GM19193 (cell line): ENCODE measurements around the gene MSI2.

ENCODE experiments used
- POLR2A ChIP-seq: IDR thresholded peaks from 4 replicates; pipeline ENCODE4 v1.6.1; 2011; ENCODE audit not compliant: insufficient read depth, insufficient read length; ENCODE audit errors: extremely low read depth

Gene MSI2

DNA sequence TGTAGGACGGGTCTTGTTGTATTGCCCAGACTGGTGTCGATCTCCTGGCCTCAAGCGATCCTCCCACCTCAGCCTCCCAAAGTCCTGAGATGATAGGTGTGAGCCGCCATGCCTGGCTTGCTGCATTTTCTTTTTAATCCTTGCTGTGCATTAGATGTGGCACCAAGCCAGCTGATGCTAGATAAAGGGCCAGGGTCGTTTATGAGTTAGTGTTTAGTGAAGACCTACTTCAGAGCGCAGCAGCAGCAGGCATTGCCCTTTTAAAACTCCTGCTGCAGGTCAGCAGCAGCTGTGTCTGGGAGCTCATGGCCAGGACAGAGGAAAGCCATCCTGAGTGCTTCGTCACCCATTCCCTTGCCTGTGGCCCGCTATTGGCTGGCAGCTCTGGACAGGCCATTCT is 251.5 kb downstream of the MSI2 start:
- no peak for TF ChIP-seq POLR2A

DNA sequence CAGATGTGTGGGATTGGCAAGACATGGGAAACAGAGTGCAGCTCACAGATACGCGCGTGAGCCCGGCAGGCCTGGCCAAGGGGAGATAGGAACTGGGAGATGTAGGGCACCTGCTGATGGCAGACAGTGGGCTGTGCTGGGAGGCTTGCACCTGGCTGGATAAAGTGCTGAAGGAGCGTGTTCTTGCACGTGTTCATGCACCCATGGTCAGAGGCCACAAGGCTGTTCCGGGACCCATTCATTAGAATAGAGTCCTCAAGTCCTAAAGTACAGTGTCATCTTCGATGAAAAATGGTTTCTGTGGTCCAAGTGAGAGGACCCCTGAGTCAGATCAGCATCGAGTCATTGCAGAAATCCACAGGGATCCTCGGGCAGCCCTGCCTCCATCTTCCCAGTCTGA is 252.3 kb downstream of the MSI2 start:
- no peak for TF ChIP-seq POLR2A

DNA sequence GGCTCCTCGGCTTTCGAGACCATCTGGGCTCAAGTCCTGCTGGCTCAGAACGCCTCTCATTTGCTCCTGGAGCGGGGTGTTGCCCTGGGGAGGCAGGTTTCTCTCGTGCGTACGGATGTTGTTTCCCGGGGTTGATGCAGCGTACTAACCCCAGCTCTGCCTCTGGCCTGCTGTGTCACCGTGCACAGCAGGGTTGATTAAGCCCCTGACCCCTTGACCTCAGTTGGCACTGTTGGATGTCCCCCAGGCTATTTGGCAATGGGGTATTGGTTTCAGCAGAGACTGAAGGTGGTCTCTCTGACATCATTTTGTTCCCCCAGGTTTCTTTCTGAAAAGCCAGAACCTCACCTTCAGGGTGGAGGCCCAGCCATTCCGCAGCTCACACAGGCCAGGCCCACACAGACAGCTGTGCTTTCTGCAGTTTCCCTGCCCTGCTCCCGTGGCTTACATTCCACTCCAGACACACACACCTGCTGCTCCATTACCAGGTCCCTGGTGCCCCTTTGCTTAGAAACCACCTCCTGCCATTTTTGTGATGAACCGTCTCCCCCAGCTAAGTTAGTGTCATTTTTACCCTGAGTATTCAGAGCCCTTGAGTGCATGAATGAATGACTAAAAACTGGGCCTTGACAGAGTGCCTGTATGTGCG is 255.3 kb downstream of the MSI2 start:
- no peak for TF ChIP-seq POLR2A

DNA sequence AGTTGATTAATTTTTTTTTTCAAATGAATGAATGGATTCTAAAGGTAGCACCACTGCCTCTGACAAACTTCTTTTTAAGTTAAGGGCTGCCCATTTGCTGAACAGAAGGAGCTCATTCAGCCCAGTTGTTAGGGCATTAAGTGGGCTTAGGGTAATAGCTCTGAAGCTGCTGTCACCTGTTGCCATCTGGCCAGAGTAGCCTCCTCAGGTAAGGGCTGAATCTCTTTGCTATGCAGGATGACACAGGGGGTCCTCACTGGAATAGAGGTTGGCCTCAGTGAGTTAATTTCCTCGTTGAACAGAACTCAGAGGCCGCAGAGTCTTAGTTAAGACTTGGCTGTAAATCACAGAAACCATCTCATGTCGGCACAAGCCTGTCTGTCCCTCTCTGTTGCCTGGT is 255.9 kb downstream of the MSI2 start:
- TF ChIP-seq POLR2A, result no peak

DNA sequence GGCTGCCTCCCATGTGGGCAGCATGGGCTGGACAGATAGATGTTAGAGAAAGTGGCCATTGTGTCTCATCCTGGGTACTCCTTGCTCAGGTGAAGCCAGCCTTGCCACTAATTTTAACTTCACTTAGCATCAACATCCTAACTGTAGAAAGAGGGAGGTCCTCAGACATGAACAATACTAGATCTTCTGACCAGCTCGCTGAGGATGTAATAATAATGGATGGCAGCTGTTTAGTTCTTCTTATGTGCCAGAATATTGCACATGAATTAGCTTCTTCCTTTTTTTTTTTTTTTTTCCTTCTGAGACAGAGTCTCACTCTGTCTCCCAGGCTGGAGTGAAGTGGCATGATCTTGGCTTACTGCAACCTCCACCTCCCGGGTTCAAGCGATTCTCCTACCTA is 256.4 kb downstream of the MSI2 start:
- no peak for TF ChIP-seq POLR2A

DNA sequence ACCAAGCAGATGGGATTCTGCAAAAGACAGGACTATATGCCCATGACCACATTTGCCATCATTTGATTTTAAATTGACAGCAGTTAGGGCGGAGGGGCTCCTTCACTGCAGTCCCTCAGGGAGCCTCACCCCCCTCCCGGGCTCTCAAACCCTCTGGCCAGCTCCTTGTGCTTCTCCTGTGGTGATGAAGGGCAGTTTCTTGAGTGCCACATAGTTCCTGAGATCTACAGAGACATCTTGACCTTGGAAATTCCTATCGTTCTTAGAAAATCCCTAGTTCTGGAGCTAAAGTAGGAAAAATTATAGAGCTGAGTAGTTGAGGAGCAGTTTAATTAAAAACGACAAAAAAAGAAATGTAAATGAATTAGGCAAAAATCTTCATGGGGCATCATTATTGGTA is 257.2 kb downstream of the MSI2 start:
- no peak for TF ChIP-seq POLR2A

DNA sequence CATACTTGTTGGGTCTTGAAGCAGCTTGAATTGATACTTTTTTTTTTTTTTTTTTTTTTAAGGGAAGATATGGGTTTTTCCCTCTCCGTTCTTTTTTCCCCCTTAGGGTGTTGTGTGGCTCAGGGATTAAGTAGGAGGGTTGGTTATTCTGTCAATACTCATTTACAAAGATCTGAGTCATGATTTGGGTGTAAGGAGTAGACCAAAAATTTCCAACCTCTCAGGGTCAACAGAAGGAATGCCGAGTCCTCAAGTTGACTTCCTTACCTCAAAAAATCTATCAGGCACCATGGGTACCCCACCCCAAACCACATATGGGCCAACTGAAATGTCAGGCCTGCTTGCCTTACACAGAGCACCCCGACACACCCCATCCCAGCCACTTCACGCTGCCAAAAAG is 258.3 kb downstream of the MSI2 start:
- no peak for TF ChIP-seq POLR2A

DNA sequence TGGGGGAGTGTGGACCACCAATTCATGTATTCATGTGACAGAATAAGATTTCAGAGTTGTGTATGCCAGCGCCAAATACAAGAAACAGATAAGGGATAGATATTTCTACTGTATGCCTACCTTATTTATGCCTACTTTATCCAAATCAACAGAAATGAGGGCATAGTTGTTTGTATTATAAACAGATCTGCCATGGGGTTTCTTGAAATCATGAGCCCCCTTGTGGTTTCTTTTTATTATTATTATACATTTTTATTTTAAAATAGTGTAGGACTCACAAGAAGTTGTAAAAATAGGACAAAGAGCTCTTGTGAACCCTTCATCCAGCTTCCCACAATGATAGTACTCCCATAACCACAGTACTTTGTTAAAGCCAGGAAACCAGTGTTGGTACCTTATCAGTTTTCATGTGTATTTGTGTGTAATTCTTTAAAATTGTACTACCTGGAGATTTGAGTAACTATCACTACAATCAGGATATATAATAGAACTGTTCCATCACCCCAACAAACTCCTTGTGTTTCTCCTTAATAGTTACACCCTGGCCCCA is 259.4 kb downstream of the MSI2 start:
- no peak for TF ChIP-seq POLR2A

DNA sequence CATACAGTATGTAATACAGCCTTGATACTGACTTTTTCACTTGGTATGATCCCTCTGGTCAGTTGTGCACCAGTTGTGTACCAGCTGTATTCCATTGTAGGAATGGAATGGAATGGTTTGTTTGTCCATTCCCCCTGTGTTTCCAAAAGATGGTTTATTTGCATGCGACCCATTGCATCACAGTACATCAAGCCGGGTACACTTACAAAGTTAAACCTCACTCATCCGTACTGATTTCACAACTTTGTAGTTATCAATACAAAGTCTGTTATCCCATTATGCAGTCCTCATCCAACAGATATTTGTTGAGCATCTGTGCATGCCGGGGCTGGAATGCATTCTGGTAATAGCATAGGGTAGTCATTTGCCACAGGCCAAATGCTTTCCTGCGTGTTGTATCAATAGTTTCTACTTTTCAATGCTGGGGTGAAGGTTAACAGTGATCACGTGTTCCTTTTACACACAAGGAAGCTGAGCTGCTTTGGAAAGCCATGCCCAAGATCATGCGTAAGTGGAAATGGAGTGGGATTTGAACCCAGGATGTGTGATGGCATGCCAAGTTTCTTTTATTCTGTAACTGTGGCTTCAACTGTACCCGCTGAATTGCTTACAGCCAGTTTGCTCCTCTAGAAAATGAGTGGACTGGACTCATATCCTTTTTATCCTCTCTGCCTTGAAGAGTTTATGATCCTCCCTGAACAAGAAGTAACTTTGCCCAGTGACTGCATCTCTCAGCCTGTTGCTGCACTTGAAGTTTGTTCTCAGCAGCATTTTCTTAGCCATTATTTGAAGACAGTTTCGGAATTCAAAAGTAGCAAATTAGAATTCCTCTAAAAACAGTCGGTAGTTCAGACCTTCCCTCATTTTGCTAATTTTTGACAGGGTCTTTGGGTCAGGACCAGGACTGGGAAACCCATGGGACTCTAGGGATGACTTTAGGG is 260.2 kb downstream of the MSI2 start:
- no peak for TF ChIP-seq POLR2A

DNA sequence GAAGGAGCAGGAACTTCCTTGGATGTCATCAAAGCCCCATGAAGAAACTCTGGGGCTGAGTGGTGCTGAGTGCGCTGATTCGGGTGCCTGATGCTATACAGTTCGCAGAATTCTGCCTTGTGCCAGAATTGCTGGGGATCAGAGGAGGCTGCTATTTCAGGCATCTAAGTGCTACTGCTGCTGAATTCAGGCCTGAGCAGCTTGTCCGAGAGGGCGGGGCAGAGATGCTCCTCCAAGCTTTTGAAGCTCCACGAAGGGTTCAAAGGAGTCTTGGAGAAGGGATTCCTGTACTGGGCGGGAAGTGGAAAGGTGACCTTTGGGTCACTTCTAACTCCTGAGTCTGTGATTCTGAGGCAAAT is 260.9 kb downstream of the MSI2 start:
- TF ChIP-seq POLR2A, result no peak

DNA sequence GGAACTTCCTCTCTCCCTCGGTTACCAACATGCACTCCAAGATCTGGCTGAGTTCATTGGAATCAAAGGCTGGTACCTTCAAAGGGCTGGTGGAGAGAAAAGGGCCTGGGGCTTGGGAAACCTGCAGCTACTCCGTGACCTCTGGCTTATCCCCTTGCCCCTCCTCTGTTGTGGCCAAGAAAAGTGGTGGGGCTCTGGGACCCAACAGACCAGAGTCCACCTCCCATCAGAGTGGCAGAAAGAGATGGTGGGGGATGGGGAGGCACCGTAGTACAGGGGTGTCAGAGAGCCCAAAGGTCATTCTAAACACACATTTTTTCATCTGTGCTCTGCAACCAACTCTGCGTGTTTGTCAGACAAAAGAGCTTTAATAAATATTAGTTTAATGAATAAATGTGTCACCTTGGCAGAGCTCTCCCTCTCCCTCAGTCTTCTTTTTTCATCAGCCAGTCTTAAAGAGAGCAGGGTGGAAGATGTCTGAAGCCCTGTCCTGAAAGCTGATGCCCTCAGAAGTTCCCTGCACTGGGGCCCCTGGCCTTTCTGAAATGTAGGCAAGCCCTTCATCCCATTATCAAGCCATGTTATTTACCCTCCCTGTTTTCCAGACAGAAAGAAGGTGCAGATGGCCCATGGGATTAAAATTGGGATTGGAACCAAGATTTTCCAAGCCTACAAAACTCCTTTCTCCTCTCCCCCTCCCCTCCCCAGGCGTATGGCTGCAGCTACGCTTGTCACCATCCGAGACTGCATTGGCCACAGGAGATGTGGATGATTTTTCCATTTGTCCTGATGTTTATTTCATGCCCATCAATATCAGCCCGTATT is 261.5 kb downstream of the MSI2 start:
- TF ChIP-seq POLR2A, result no peak

DNA sequence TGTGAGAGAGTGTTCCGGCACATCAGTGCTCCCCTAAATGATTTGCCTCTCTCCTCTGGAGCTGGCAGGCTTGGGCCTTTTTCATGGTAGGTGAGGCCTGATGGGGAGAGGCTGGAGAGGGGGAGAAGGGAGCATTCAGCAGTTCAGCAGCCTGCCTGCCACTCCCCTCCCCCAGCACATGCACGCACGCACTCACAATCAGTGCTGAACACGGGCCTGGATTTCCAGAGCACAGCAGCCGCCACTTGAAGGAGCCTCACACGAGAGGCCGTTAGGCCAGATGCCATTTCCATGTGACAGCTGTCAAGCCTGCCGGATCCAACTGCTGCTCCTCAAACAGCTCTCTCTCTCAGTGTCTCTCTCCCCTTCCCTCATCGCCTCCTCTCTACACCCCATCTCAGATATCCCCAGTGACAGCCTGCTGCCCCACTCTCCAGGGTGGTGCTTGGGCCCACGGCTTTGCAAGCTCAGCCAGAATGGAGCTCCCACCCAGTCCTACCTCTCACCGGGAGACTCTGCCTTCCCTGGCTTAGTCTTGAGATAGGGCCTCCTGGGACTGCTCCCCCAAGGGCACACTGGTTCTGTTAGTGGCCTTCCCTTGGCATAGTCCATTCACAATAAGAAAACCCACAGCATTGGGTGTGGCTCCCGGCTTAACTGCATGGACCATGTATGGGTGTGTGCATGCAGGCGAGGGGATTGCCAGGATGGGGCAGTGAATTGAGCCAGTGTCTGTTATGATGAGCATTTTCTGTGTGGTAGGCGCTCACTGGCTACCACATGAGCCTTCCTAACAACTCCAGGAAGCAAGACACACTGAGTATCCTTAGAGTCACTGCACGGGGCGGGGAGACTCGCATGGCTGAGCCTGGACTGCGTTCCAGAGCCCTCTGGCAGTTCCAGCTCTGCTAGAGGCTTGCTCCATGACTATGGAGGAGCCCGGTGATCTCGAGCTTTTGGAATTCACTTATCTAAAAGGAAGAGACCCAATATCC is 262.6 kb downstream of the MSI2 start:
- TF ChIP-seq POLR2A, result no peak

DNA sequence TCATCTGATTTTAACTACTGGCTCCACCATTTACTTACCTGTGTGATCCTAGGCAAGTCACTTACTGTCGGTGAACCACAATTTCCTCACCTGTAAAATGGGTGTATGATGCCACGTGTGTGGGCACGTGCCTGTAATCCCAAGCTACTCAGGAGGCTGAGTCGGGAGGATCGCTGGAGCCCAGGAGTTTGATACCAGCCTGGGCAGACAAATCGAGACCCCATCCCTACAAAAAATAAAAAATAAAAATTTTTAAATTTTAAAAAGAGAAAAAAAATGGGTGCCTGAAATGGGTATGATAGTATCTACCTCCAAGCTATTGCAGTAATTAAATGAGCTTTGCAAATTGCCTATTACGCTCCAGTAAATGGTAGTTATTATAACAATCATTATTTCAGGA is 263.5 kb downstream of the MSI2 start:
- no peak for TF ChIP-seq POLR2A

DNA sequence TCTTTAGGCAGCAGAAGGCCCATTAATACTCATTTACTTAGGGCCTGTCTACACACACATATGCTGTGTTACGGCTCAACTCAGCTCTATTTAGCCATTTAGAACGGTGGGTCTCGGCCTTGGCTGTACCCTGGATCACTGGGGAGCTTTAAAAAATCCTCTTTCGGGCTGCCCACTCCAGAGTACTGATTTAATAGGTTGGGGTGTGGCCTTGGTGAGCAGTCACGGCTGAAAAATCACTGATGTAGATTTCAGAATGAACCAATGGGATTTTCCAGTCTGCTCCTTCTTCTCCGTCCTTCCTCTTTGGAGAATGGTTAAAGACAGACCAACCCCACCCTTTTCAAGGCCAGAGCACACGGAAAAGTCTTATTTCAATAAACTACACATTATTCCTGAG is 265.3 kb downstream of the MSI2 start:
- no peak for TF ChIP-seq POLR2A

DNA sequence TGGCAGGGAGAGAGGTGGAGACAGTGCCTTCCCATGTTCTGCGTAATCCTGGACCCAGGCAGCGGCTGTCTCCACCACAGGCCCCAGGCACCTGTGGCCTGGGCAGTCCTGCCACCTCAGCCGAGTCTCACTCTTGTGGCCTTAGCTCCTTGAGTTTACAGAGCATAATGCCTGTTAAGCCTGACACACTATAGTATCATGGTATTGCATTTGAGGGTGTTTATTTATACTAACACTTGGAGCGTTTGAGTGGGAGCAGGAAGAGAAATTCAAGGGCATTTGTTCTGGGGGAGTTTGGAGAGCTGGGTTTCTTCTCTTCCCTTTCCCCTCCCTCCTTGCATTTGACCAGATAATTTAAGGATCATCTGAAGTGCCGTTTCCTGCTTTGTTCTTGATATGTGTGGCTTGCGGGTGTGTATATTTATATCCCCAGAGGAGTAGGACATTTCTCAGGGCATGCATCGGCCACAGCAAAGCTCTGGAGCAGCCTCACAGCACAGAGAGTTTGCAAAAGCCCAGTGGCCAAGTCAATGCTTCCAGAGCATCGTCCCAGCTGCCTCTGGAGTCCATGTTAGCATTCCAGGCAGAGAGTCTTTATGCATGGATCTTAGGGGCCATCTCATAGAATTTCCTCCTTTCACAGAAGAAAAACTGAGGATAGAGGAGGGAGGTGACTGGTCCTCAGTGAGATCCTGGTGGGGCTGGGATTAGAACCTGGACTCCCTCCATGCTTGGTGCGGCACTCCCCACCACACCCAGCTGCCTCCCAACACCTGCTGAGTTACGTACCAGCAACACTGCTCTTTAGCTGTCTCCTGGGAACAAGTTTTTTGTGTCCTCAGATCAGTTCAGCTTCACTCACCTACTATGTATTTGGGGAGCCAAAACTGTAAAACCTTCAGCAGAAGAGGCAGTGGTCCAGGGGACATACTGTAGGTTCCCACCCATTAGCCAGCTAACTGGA is 266.0 kb downstream of the MSI2 start:
- no peak for TF ChIP-seq POLR2A
